ENCODE results near the gene SAT1.
A peak's percentile ranks its signal among the peaks of the same experiment; 100 is the strongest.

SAT1 gene

DNA sequence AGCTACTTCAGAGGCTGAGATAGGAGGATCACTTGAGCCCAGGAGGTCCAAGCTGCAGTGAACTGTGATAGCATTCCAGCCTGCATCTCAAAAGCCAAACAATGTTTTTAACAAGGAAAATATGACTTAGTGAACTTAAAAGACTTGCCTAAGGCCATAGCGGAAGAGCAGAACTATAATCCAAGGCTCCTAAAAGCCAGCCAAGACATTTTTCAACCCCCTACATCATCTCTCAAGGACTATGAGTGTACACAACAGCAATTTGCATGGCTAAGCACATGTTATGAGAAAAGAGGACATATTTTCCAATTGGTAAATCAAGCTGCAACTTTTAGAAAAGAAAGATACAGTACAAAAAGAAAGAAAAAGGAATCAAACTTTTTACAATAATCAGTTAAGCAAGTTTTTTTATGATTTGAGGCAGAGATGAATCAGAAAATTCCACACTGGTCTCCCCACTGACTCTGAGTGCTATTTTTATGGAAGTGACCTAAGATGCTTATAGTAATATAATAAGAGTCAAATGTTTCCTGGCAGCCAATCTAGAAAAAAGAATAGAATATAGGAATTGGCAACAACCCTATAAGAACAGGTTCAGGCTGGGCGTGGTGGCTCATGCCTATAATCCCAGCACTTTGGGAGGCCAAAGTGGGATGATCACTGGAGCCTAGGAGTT lies 30.1 kb upstream of the SAT1 start:
- H3K9ac ChIP-seq = no peak overlapping the region
- no peaks in the 10 kb centered on the region for H3K79me2 ChIP-seq
- H3K27me3 ChIP-seq (ENCODE audit: control insufficient read depth, insufficient read depth, low read length) = no peaks in the 10 kb centered on the region
- no peaks in the 10 kb centered on the region for H3K36me3 ChIP-seq (ENCODE audit: control insufficient read depth, insufficient read depth, low read length)
- TF ChIP-seq CTCF (IDR thresholded peaks at IDR 0.05) = no peak
- no peak overlapping the region for H2AFZ ChIP-seq
- no peak overlapping the region for H3K27ac ChIP-seq
- H3K4me1 ChIP-seq = no peaks in the 10 kb centered on the region
- H3K9me3 ChIP-seq (ENCODE audit: control insufficient read depth, low read length) = no peaks in the 10 kb centered on the region
- H3K4me2 ChIP-seq (ENCODE audit: low read length) = no peak overlapping the region
- no peak overlapping the region for H3K4me3 ChIP-seq (ENCODE audit: low read depth, low read length)

DNA sequence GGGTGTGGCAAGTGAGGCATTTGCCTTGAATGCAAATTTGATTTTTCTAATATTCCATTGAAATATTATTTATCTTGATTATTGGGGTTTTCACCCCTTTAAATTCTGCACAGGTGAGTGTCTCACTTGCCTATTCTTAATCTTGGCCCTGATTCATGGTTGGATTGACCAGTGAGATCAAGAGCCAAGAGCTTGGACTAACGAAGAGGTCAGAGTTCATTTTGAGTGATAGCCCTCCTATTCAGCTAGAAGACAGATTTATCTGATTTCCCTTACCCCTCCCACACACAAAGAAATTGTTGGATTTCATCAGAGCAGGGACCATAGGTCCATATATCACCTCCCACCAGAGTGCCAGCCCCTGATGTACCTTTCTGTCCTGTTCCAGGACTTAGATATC lies 28.3 kb upstream of the SAT1 start:
- TF ChIP-seq CTCF (IDR thresholded peaks at IDR 0.05) = no peak
- H3K4me3 ChIP-seq (ENCODE audit: low read depth, low read length) = no peak overlapping the region

GRCh38 chrX:23756165-23756564 lies 26.8 kb upstream of the SAT1 start:
- no peak overlapping the region for H3K4me3 ChIP-seq (ENCODE audit: low read depth, low read length)
- H3K27ac ChIP-seq = no peak overlapping the region
- no peak overlapping the region for H3K4me2 ChIP-seq (ENCODE audit: low read length)
- no peak overlapping the region for H3K9ac ChIP-seq
- H3K4me1 ChIP-seq = no peaks in the 10 kb centered on the region
- peak; percentile 27 for TF ChIP-seq CTCF (IDR thresholded peaks at IDR 0.05)
- H3K27me3 ChIP-seq (ENCODE audit: control insufficient read depth, insufficient read depth, low read length) = no peaks in the 10 kb centered on the region
- H2AFZ ChIP-seq = peak overlapping the region; percentile 29
- H3K79me2 ChIP-seq = no peaks in the 10 kb centered on the region
- H3K36me3 ChIP-seq (ENCODE audit: control insufficient read depth, insufficient read depth, low read length) = no peaks in the 10 kb centered on the region
- H3K9me3 ChIP-seq (ENCODE audit: control insufficient read depth, low read length) = no peaks in the 10 kb centered on the region

More for the DNA sequence above, 28.3 kb upstream of the SAT1 start:
- Histone ChIP-seq H3K4me2 (ENCODE audit: low read length) (no peak overlapping the region), H3K4me1 (no peaks in the 10 kb centered on the region), H3K27me3 (ENCODE audit: control insufficient read depth, insufficient read depth, low read length) (no peaks in the 10 kb centered on the region), H3K27ac (no peak overlapping the region), H3K36me3 (ENCODE audit: control insufficient read depth, insufficient read depth, low read length) (no peaks in the 10 kb centered on the region), H3K9me3 (ENCODE audit: control insufficient read depth, low read length) (no peaks in the 10 kb centered on the region), H3K79me2 (no peaks in the 10 kb centered on the region), H2AFZ (no peak overlapping the region), H3K9ac (no peak overlapping the region)

GRCh38 chrX:23759821-23760220 lies 23.2 kb upstream of the SAT1 start:
- no peak overlapping the region for H3K9ac ChIP-seq
- TF ChIP-seq CTCF (IDR thresholded peaks at IDR 0.05) = no peak
- no peaks in the 10 kb centered on the region for H3K36me3 ChIP-seq (ENCODE audit: control insufficient read depth, insufficient read depth, low read length)
- no peak overlapping the region for H2AFZ ChIP-seq
- no peak overlapping the region for H3K4me3 ChIP-seq (ENCODE audit: low read depth, low read length)
- H3K27ac ChIP-seq = no peak overlapping the region
- no peaks in the 10 kb centered on the region for H3K4me1 ChIP-seq
- no peak overlapping the region for H3K4me2 ChIP-seq (ENCODE audit: low read length)
- H3K79me2 ChIP-seq = no peaks in the 10 kb centered on the region
- no peaks in the 10 kb centered on the region for H3K9me3 ChIP-seq (ENCODE audit: control insufficient read depth, low read length)
- no peaks in the 10 kb centered on the region for H3K27me3 ChIP-seq (ENCODE audit: control insufficient read depth, insufficient read depth, low read length)
